Ramos (cell line): Measurements from ENCODE around the gene ZNF268.
"Not testable (repeated sequence)": the region's sequence is repeated elsewhere in the genome, so short reads cannot be mapped to it uniquely, and the experiment has no call there.

Source experiments
- in situ Hi-C: fragments of 300-500 bp; cut with MboI; formaldehyde crosslinking; loops from one replicate; pipeline ENCODE4 v1.14.3; 2022; ENCODE audit warnings: low sequenced_read_pairs; ENCODE audit not compliant: unreplicated experiment

The ZNF268 gene

GRCh38 chr12:133225527-133225926 is 44.2 kb downstream of the ZNF268 start:
- in situ Hi-C loops, result no loop called here

GRCh38 chr12:133226690-133227089 is 45.4 kb downstream of the ZNF268 start:
- in situ Hi-C loops, result no loop called here

DNA sequence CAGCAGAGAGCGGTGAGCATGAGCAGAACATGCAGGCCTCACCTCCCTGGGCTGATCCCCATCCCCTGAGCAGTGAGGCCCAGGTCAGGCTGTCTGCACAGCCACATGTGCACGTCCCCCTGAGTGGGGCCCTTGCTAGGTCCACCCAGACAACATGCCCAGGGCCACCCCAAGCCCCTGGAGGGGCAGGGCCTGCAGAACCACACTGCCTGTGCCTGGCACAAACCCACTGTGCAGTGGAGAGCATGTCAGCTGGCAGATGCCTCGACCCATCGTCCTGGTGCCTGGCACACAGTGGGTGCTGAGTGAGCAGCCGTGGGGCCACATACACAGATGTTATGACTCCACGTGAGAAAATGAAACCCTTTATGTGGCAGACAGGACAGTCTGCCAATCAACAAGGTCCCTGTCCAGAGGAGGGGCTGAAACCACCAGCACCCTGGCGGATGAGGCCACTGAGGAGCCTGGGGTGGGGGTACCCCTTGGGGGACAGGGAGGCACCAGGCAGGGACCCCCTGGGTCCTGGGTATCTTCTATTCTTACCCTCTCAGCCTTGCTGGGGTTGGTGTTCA is 46.1 kb downstream of the ZNF268 start:
- in situ Hi-C loops, result no loop called here

GRCh38 chr12:133231001-133231400 is 49.7 kb downstream of the ZNF268 start:
- in situ Hi-C loops, result no loop called here

DNA sequence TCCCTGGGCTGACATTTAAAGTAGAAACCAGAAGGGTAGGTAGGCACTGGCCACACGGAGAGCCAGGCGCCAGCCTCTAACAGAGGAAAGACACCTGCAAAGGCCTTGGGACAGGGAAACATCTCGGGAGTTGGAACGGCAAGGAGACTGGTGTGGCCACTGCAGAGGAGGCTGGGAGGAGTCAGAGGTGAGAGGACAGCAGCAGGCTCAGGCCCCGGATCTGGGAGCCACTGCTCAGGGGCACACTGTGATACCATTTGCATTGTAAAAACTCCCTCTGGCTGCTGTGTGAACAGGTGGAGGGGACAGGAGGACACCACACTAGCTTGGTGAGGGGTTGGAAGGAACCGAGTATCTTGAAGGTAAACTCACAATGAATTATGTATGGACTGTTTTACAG is 51.7 kb downstream of the ZNF268 start:
- in situ Hi-C loops, result no loop called here

GRCh38 chr12:133233993-133234564 is 52.8 kb downstream of the ZNF268 start:
- in situ Hi-C loops, result no loop called here

DNA sequence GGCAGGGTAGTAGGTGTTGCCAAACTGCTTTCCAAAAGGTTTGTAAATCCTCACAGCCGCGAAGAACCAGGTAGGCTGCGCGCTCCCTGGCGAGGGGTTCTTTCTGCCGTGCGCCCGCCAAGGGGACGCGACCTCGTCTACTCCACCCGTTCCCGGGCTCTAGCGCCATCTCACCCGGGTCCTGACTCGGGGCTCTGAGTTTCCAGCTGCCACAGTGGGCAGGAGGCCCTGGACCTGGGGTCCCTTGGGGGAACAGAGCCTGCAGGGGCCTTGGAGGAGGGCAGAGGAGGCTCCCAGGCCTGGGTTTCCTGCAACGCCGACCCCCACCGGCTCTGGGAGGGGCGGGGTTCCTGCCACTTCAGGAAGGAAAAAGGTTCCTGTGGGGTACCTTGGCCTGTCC is 53.7 kb downstream of the ZNF268 start:
- in situ Hi-C loops, result no loop called here

DNA sequence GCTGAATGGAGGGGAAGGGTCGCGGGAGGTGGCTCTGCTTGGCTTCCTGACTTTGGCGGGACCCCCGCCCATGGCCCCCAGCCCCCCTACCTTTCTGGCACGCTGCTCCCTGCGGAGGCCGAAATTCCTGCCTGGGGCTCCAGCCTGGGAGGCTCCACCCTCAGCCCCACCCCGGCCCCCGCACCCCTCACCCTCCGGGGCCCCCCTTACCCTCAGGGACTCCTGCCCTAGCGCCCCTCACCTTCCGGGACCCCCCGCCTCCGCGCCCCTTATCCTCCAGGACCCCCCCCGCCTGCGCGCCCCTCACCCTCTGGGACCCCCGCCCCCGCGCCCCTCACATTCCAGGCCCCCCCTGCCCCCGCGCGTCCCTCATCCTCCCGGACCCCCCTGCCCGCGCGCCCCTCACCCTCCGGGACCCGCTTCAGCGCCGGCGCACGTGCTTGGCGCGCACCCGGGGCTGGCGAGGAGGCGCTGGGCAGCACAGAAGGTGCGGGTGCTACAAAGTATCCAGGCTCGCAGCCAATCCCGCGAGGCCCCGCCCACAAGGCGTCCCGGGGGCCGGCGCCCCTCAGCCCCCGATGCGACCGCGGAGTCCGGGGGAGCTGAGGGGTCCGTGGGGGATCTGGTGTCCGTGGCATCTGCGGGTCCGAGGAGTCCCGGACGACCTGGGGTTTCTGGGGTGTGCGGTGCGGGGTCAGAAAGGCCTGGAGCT is 54.3 kb downstream of the ZNF268 start, which contains the start of gene ANHX:
TSS of gene ANHX (minus strand) at position 477 of the 712 bp plus-strand sequence. CDS start 1,521 bp downstream, outside the sequence.
- in situ Hi-C loops, result no loop called here

- in situ Hi-C loops, result no loop called here
These were observed 54.8 kb downstream of the ZNF268 start for GRCh38 chr12:133236144-133236543.

DNA sequence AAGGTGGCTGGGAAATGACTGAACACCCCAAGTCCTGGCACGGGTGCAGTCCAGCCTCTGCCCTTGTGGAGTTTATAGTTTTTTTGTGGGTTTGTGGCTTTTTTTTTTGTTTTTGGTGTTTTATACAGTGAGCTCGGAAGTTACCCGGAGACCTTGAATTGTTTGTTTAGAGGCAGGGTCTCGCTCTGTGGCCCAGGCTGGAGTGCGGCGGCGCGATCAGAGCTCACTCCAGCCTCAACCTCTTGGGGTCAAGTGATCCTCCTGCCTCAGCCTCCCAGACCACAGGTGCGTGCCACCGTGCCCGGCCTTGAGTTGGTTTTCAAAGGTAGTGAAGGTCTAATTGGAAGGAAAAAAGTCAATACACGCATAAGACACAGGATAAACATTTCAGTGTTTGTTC is 55.3 kb downstream of the ZNF268 start:
- in situ Hi-C loops, result no loop called here

- in situ Hi-C loops, result no loop called here
These were observed 70.4 kb downstream of the ZNF268 start for GRCh38 chr12:133251732-133252131.

DNA sequence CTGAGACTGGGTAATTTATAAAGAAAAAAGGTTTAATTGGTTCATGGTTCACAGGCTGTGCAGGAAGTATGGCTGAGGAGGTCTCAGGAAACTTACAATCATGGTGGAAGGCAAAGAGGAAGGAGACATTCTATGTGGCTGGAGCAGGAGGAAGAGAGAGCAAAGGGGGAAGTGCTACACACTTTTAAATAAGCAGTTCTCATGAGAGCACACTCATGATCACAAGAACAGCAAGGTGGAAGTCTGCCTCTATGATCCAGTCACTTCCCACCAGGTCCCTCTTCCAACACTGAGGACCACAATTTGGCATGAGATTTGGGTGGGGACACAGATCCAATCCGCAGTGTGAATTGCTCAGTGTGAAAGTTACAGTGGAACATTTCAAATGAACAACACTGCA is 74.5 kb downstream of the ZNF268 start:
- in situ Hi-C loops, result not testable (repeated sequence)

GRCh38 chr12:133256321-133256720 is 75.0 kb downstream of the ZNF268 start:
- in situ Hi-C loops, result no loop called here

DNA sequence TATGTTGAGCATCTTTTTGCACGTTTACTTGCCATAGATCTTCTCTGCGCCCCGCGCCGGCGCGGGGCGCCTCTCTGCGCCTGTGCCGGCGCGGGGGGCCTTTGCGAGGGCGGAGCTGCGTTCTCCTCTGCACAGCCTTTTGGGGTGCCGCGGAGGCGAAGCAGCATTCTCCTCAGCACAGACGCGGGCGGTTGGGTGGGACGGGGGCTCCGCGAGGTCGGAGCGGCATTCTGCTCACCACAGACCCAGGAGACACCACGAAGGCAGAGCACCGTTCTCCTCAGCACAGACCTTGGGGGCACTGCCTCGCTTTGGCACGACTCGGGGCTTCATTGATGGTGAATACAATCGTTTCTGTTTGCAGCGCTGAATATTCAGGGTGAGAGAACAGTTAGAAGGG is 82.9 kb downstream of the ZNF268 start:
- in situ Hi-C loops, result no loop called here
